HEK293 (cell line): ENCODE measurements around the gene CFAP107.

ENCODE experiments used
- CTCF ChIA-PET: fragments of 350-600 bp; formaldehyde crosslinking; extraction: SDS; loops from one replicate; lab custom pipeline; 2021; ENCODE audit warnings: antibody characterized with exemption; lab: Yijun Ruan, JAX
- POLR2A ChIA-PET: fragments of 300-600 bp; formaldehyde crosslinking; extraction: SDS; loops from one replicate; lab custom pipeline; 2020; ENCODE audit warnings: antibody characterized with exemption, inconsistent platforms; lab: Yijun Ruan, JAX
- H3K27ac ChIP-seq: fragments of 200-500 bp; sonication (Bioruptor generic); 2 replicates; pipeline ENCODE4 v1.5.1; 2014; ENCODE audit warnings: low read depth, low read length, control low read depth, inconsistent platforms; ENCODE audit errors: extremely low read depth
- H3K36me3 ChIP-seq, 2 experiments: fragments of 200-500 bp in 1 of 2; sonication (Bioruptor generic) in 1 of 2; 1 replicate in 1 of 2; 2 replicates in 1 of 2; pipeline ENCODE4 v1.5.1; 2014 to 2017; ENCODE audit warnings: inconsistent platforms in 2 of 2, low read length in 2 of 2; ENCODE audit not compliant: control insufficient read depth in 2 of 2, insufficient read depth in 1 of 2
- H3K4me1 ChIP-seq: fragments of 200-500 bp; sonication (Bioruptor generic); 2 replicates; pipeline ENCODE4 v1.5.1; 2014; ENCODE audit warnings: mild to moderate bottlenecking, low read length, inconsistent platforms; ENCODE audit not compliant: control insufficient read depth, insufficient read depth
- H3K4me3 ChIP-seq: 2 replicates; pipeline ENCODE4 v1.5.1; 2011; ENCODE audit warnings: low read depth, mild to moderate bottlenecking, control low read depth, low read length, moderate library complexity
- H3K9me3 ChIP-seq: fragments of 200-500 bp; sonication (Bioruptor generic); 2 replicates; pipeline ENCODE4 v1.5.1; 2014; ENCODE audit warnings: low read depth, low read length, inconsistent platforms; ENCODE audit not compliant: control insufficient read depth, insufficient read depth
- AEBP2 ChIP-seq: fragments of 450-650 bp; formaldehyde crosslinking; IDR thresholded peaks from 2 replicates; pipeline ENCODE4 v1.5.1; 2016; ENCODE audit warnings: missing biosample characterization, missing genetic modification characterization, borderline replicate concordance
- BCL11A ChIP-seq: fragments of 450-650 bp; formaldehyde crosslinking; IDR thresholded peaks from 2 replicates; pipeline ENCODE4 v1.5.1; 2016; ENCODE audit warnings: low read depth, missing biosample characterization, missing genetic modification characterization
- GLIS2 ChIP-seq: fragments of 450-650 bp; formaldehyde crosslinking; IDR thresholded peaks from 2 replicates; pipeline ENCODE4 v1.5.1; 2016; ENCODE audit warnings: missing biosample characterization, missing genetic modification characterization
- IKZF3 ChIP-seq: fragments of 450-650 bp; IDR thresholded peaks from 2 replicates; pipeline ENCODE4 v1.5.0; 2018; ENCODE audit warnings: missing biosample characterization, mild to moderate bottlenecking, missing genetic modification characterization, moderate library complexity
- INSM2 ChIP-seq: fragments of 450-650 bp; formaldehyde crosslinking; IDR thresholded peaks from 2 replicates; pipeline ENCODE4 v1.5.1; 2016; ENCODE audit warnings: missing biosample characterization, missing genetic modification characterization
- OVOL3 ChIP-seq: fragments of 450-650 bp; formaldehyde crosslinking; IDR thresholded peaks from 2 replicates; pipeline ENCODE4 v1.5.1; 2016; ENCODE audit warnings: missing biosample characterization, missing genetic modification characterization
- PBX3 ChIP-seq: sonication (generic); formaldehyde crosslinking; IDR thresholded peaks from 2 replicates; pipeline ENCODE4 v1.8.1; 2022; ENCODE audit warnings: mild to moderate bottlenecking, moderate library complexity, missing genetic modification reagents
- REPIN1 ChIP-seq: fragments of 450-650 bp; formaldehyde crosslinking; IDR thresholded peaks from 2 replicates; pipeline ENCODE4 v1.5.1; 2017; ENCODE audit warnings: missing biosample characterization, missing genetic modification characterization, low read depth
- ZFP41 ChIP-seq: fragments of 450-650 bp; formaldehyde crosslinking; IDR thresholded peaks from 2 replicates; pipeline ENCODE4 v1.5.1; 2016; ENCODE audit warnings: missing biosample characterization, missing genetic modification characterization, borderline replicate concordance
- ZNF132 ChIP-seq: fragments of 450-650 bp; formaldehyde crosslinking; IDR thresholded peaks from 2 replicates; pipeline ENCODE4 v1.5.1; 2017; ENCODE audit warnings: missing biosample characterization, missing genetic modification characterization, borderline replicate concordance
- ZNF16 ChIP-seq: fragments of 450-650 bp; formaldehyde crosslinking; IDR thresholded peaks from 2 replicates; pipeline ENCODE4 v1.5.1; 2016; ENCODE audit warnings: low read depth, missing biosample characterization, missing genetic modification characterization
- ZNF169 ChIP-seq: fragments of 450-650 bp; formaldehyde crosslinking; IDR thresholded peaks from 2 replicates; pipeline ENCODE4 v1.5.1; 2016; ENCODE audit warnings: missing biosample characterization, missing genetic modification characterization
- ZNF18 ChIP-seq: fragments of 450-650 bp; formaldehyde crosslinking; IDR thresholded peaks from 2 replicates; pipeline ENCODE4 v1.5.1; 2016; ENCODE audit warnings: missing biosample characterization, missing genetic modification characterization
- ZNF23 ChIP-seq: fragments of 450-650 bp; formaldehyde crosslinking; IDR thresholded peaks from 2 replicates; pipeline ENCODE4 v1.5.1; 2016; ENCODE audit warnings: missing biosample characterization, missing genetic modification characterization, borderline replicate concordance
- ZNF248 ChIP-seq: fragments of 450-650 bp; formaldehyde crosslinking; IDR thresholded peaks from 2 replicates; pipeline ENCODE4 v1.5.1; 2017; ENCODE audit warnings: missing biosample characterization, missing genetic modification characterization
- ZNF280D ChIP-seq: fragments of 450-650 bp; formaldehyde crosslinking; IDR thresholded peaks from 2 replicates; pipeline ENCODE4 v1.5.1; 2016; ENCODE audit warnings: missing biosample characterization, missing genetic modification characterization
- ZNF324 ChIP-seq: fragments of 450-650 bp; formaldehyde crosslinking; IDR thresholded peaks from 2 replicates; pipeline ENCODE4 v1.5.1; 2016; ENCODE audit warnings: missing biosample characterization, missing genetic modification characterization
- ZNF350 ChIP-seq: fragments of 450-650 bp; formaldehyde crosslinking; IDR thresholded peaks from 2 replicates; pipeline ENCODE4 v1.5.0; 2017; ENCODE audit warnings: missing biosample characterization, mild to moderate bottlenecking, missing genetic modification characterization
- ZNF394 ChIP-seq: fragments of 450-650 bp; formaldehyde crosslinking; IDR thresholded peaks from 2 replicates; pipeline ENCODE4 v1.5.1; 2016; ENCODE audit warnings: missing biosample characterization, missing genetic modification characterization, mild to moderate bottlenecking, moderate library complexity, borderline replicate concordance
- ZNF416 ChIP-seq: fragments of 450-650 bp; formaldehyde crosslinking; IDR thresholded peaks from 2 replicates; pipeline ENCODE4 v1.5.1; 2016; ENCODE audit warnings: missing biosample characterization, missing genetic modification characterization
- ZNF48 ChIP-seq: fragments of 450-650 bp; formaldehyde crosslinking; IDR thresholded peaks from 2 replicates; pipeline ENCODE4 v1.5.1; 2016; ENCODE audit warnings: missing biosample characterization, missing genetic modification characterization
- ZNF514 ChIP-seq: fragments of 450-650 bp; formaldehyde crosslinking; IDR thresholded peaks from 2 replicates; pipeline ENCODE4 v1.5.1; 2016; ENCODE audit warnings: missing biosample characterization, missing genetic modification characterization
- ZNF561 ChIP-seq: fragments of 450-650 bp; IDR thresholded peaks from 2 replicates; pipeline ENCODE4 v1.5.1; 2018; ENCODE audit warnings: missing biosample characterization, missing genetic modification characterization, borderline replicate concordance
- ZNF621 ChIP-seq: fragments of 450-650 bp; formaldehyde crosslinking; IDR thresholded peaks from 2 replicates; pipeline ENCODE4 v1.5.1; 2017; ENCODE audit warnings: missing biosample characterization, missing genetic modification characterization
- ZNF626 ChIP-seq: fragments of 450-650 bp; sonication (Bioruptor Pico); formaldehyde crosslinking; IDR thresholded peaks from 2 replicates; pipeline ENCODE4 v1.5.1; 2018; ENCODE audit warnings: missing biosample characterization, missing genetic modification characterization, inconsistent platforms
- ZNF629 ChIP-seq: fragments of 450-650 bp; formaldehyde crosslinking; IDR thresholded peaks from 2 replicates; pipeline ENCODE4 v1.5.1; 2017; ENCODE audit warnings: missing biosample characterization, missing genetic modification characterization
- ZNF791 ChIP-seq: fragments of 450-650 bp; formaldehyde crosslinking; IDR thresholded peaks from 2 replicates; pipeline ENCODE4 v1.5.1; 2016; ENCODE audit warnings: missing biosample characterization, missing genetic modification characterization

CFAP107 gene

GRCh38 chr1:12714710-12715475, 31.1 kb upstream of the CFAP107 start:
- ChIA-PET CTCF (no interaction called here), POLR2A (no interaction called here)
- Histone ChIP-seq H3K27ac (no peak overlapping the region), H3K36me3 (no peaks in the 10 kb centered on the region), H3K4me3 (no peak overlapping the region), H3K4me1 (no peaks in the 10 kb centered on the region), H3K9me3 (no peaks in the 10 kb centered on the region)
- TF ChIP-seq OVOL3 (tag by site-specific recombination) (no peak), ZNF394 (no peak), GLIS2 (no peak), INSM2 (tag by site-specific recombination) (no peak), ZNF23 (tag by site-specific recombination) (no peak), ZNF18 (tag by site-specific recombination) (no peak), ZNF248 (no peak), REPIN1 (tag by site-specific recombination) (no peak)

- H3K4me3 ChIP-seq, result no peak within 1 kb of the TSS
- no peaks in the 10 kb centered on the region for H3K9me3 ChIP-seq
- no peaks in the 10 kb centered on the region for H3K36me3 ChIP-seq
- no peak within 1 kb of the TSS for H3K27ac ChIP-seq
- CTCF ChIA-PET, result interaction anchor here (0.7 kb wide), 1 partner anchor 290 kb away, joined by 3 read pairs; no protein-coding TSS in a partner anchor
- POLR2A ChIA-PET, result no interaction called here
- no peaks in the 10 kb centered on the region for H3K4me1 ChIP-seq
- TF ChIP-seq IKZF3 (no peak), ZNF791 (tag by site-specific recombination) (no peak), ZNF169 (tag by site-specific recombination) (no peak), ZNF561 (no peak), AEBP2 (tag by site-specific recombination) (no peak), ZNF626 (no peak), ZNF16 (no peak), ZNF629 (no peak), ZNF48 (tag by site-specific recombination) (no peak), BCL11A (tag by site-specific recombination) (no peak), ZNF350 (tag by site-specific recombination) (no peak), PBX3 (CRISPR knock-in tag) (no peak), ZNF514 (tag by site-specific recombination) (no peak), ZNF324 (no peak), ZFP41 (tag by site-specific recombination) (no peak), ZNF621 (tag by site-specific recombination) (no peak), ZNF132 (tag by site-specific recombination) (no peak), ZNF416 (tag by site-specific recombination) (no peak), ZNF280D (tag by site-specific recombination) (no peak)
Measured at GRCh38 chr1:12715896-12716437, 30.0 kb upstream of the CFAP107 start, which contains the start of gene AADACL3. Gene AADACL3, plus strand, starts transcription at chr1:12716110. Its CDS starts 67 bp downstream, at chr1:12716177.
